Measurements from ENCODE around the gene PTPRF.

- TF ChIP-seq POLR2A (IDR thresholded peaks at IDR 0.05) (no peak), CTCF (IDR thresholded peaks at IDR 0.05) (no peak)
Observed at GRCh38 chr1:43671193-43671592, 140.5 kb downstream of the PTPRF start.
